ENCODE results near the gene MERTK. TPM values are rescaled to one million over a fixed set of nuclear protein-coding genes. Genes with fewer than 3 reads are reported as not detected.

The MERTK gene
- total and polyA plus RNA-seq, 2 of the 8 experiments (the other 6 are each of a cell fraction or from before 2014, with no cell fraction given): 6.5 to 7.0 TPM

GRCh38 chr2:112019569-112019982 is 121.2 kb downstream of the MERTK start:
- no peak overlapping the region for H3K18ac ChIP-seq (ENCODE audit: extremely low read depth, low read length)
- no peaks in the 10 kb centered on the region for H3K4me1 ChIP-seq (replicated peaks in 1 of 4; ENCODE audit: control insufficient read depth in 3 of 4, insufficient read depth in 4 of 4, low read length in 3 of 4)
- no peak overlapping the region for H2BK20ac ChIP-seq (ENCODE audit: low read length)
- H3K27ac ChIP-seq (ENCODE audit: low read depth, low read length): no peak overlapping the region
- CTCF ChIA-PET (ENCODE audit: partially characterized antibody): interaction anchor here (0.5 to 3.4 kb wide), 9 partner anchors 9 to 132 kb away, joined by 3 to 28 read pairs (median 5); partner anchors contain the start of gene MERTK
- no peak overlapping the region for H4K91ac ChIP-seq (replicated peaks; ENCODE audit: insufficient read length, low read length)
- no peak overlapping the region for H2BK120ac ChIP-seq (replicated peaks; ENCODE audit: low read depth, low read length)
- H3K14ac ChIP-seq (ENCODE audit: insufficient read length): no peak overlapping the region
- peak overlapping the region; percentile 61; the same call in 1 of the 2 replicates for H2BK12ac ChIP-seq (ENCODE audit: low read depth, low read length)
- H3K9ac ChIP-seq (replicated peaks in 1 of 4; ENCODE audit: extremely low read depth in 1 of 4, low read depth in 3 of 4, low read length in 3 of 4): no peak overlapping the region
- H2AK5ac ChIP-seq (ENCODE audit: low read depth, low read length): no peak overlapping the region
- no peaks in the 10 kb centered on the region for H3K27me3 ChIP-seq (replicated peaks in 1 of 4; ENCODE audit: control insufficient read depth in 3 of 4, extremely low read depth in 1 of 4, insufficient read depth in 3 of 4, low read length in 3 of 4)
- POLR2A ChIA-PET (ENCODE audit: partially characterized antibody): no interaction called here
- no peak for DNase-seq (ENCODE audit: low read depth in 1 of 2, low spot score in 2 of 2)
- 82% methylated on average over 4 of the region's 4 CpGs; no CpG with 5 or more reads in 1 of the 2 experiments for WGBS, 2 experiments (ENCODE audit: extremely low coverage in 1 of 2, insufficient coverage in 1 of 2, insufficient read length in 1 of 2, insufficient replicate concordance in 2 of 2, low coverage in 1 of 2, low lambda C conversion rate in 2 of 2, missing lambda C conversion rate in 1 of 2)
- no peak overlapping the region for H2BK15ac ChIP-seq (ENCODE audit: low read length)
- H2BK5ac ChIP-seq (ENCODE audit: low read depth, low read length): no peak overlapping the region
- H4K8ac ChIP-seq (ENCODE audit: extremely low read depth, insufficient read depth, low read length): no peak overlapping the region
- H2AFZ ChIP-seq (ENCODE audit: low read length): no peak overlapping the region
- no peak overlapping the region for H3K23ac ChIP-seq (ENCODE audit: insufficient read length)
- H3K9me3 ChIP-seq (ENCODE audit: insufficient read depth in 2 of 2, low read depth in 1 of 2, low read length in 1 of 2): no peaks in the 10 kb centered on the region
- H3K79me2 ChIP-seq (ENCODE audit: control insufficient read depth in 1 of 2, insufficient read depth in 2 of 2, low read length in 2 of 2): no peaks in the 10 kb centered on the region
- no peaks in the 10 kb centered on the region for H3K79me1 ChIP-seq (ENCODE audit: low read depth, low read length)
- no peak overlapping the region for H3K56ac ChIP-seq (replicated peaks; ENCODE audit: insufficient read length, low read depth, low read length)
- no peak overlapping the region for H3K4me3 ChIP-seq (ENCODE audit: extremely low read depth in 1 of 4, insufficient read depth in 2 of 4, low read depth in 3 of 4, low read length in 4 of 4)
- no peaks in the 10 kb centered on the region for H3K23me2 ChIP-seq (ENCODE audit: low read depth, low read length)
- no peak overlapping the region for H4K5ac ChIP-seq (ENCODE audit: insufficient read length, low read depth, low read length)
- H3K4ac ChIP-seq (replicated peaks; ENCODE audit: insufficient read length, low read depth, low read length): no peak overlapping the region
- no peaks in the 10 kb centered on the region for H4K20me1 ChIP-seq (replicated peaks in 1 of 2; ENCODE audit: control insufficient read depth in 1 of 2, insufficient read depth in 2 of 2, low read length in 2 of 2)
- no peaks in the 10 kb centered on the region for H3K36me3 ChIP-seq (ENCODE audit: control insufficient read depth in 2 of 4, insufficient read depth in 4 of 4, low read length in 3 of 4)
- H3K4me2 ChIP-seq (ENCODE audit: insufficient read depth in 1 of 2, low read depth in 2 of 2, low read length in 2 of 2): no peak overlapping the region
- no peak for FAIRE-seq
- TF ChIP-seq SAP30 (IDR thresholded peaks at IDR 0.05; ENCODE audit: insufficient read depth, insufficient replicate concordance, low read length) (no peak), SP1 (IDR thresholded peaks at IDR 0.05; ENCODE audit: low read depth, low read length) (no peak)

Data from H1 (cell line).